Effector memory CD8-positive, alpha-beta T cell (primary cell): ENCODE results near the gene DGAT2.

Experiments used
- ATAC-seq: fragments of 150-1000 bp; cut with Tn5 transposase; replicated peaks from 2 replicates; pipeline ENCODE4 v1.10.0; 2021; ENCODE audit warnings: mild to moderate bottlenecking, moderate library complexity
- DNase-seq, 3 experiments: peaks; one replicate each; pipeline ENCODE4 v3.0.0; 2021
- H3K27ac Mint-ChIP-seq, 2 donors: one replicate each; pipeline ENCODE4 v1.8.0; 2022; ENCODE audit warnings: mild to moderate bottlenecking in 2 of 2, mixed read lengths in 2 of 2, moderate library complexity in 2 of 2
- H3K27me3 Mint-ChIP-seq, 2 donors: one replicate each; pipeline ENCODE4 v1.8.0; 2022; ENCODE audit warnings: mixed read lengths in 2 of 2
- H3K36me3 Mint-ChIP-seq: one replicate; pipeline ENCODE4 v1.8.0; 2022; ENCODE audit warnings: mild to moderate bottlenecking, moderate library complexity, mixed read lengths; ENCODE audit not compliant: insufficient read depth
- H3K4me1 Mint-ChIP-seq, 2 donors: one replicate each; pipeline ENCODE4 v1.8.0; 2022; ENCODE audit warnings: low read depth in 2 of 2, mixed read lengths in 2 of 2
- H3K4me3 Mint-ChIP-seq, 2 donors: one replicate each; pipeline ENCODE4 v1.8.0; 2022; ENCODE audit warnings: mild to moderate bottlenecking in 2 of 2, mixed read lengths in 2 of 2, moderate library complexity in 2 of 2
- H3K9me3 Mint-ChIP-seq, 2 donors: one replicate each; pipeline ENCODE4 v1.8.0; 2022; ENCODE audit warnings: mixed read lengths in 2 of 2

DGAT2 gene

DNA sequence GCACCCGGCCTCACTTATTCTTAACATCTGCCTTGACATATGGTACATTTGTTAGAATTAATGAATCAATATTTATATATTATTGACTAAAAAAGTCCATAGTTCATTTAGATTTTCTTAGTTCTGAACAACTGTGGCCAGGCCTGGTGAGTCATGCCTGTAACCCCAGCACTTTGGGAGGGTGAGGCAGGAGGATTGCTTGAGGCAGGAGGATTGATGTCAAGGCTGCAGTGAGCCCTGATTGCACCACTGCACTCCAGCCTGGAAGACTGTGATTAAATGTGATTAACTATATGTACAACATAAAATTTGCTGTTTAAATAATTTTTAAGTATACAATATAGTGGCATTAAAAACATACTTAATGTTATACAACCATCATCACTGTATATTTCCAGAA lies 52.1 kb downstream of the DGAT2 start:
- Mint-ChIP-seq H3K4me1 (peaks cover 20 to 32% of the 10 kb centered on the region in 2 donors), H3K27ac (no peak overlapping the region), H3K27me3 (no peaks in the 10 kb centered on the region), H3K36me3 (peaks cover 4% of the 10 kb centered on the region), H3K4me3 (no peak overlapping the region), H3K9me3 (no peaks in the 10 kb centered on the region)
- DNase-seq (no peak), ATAC-seq (no peak)

DNA sequence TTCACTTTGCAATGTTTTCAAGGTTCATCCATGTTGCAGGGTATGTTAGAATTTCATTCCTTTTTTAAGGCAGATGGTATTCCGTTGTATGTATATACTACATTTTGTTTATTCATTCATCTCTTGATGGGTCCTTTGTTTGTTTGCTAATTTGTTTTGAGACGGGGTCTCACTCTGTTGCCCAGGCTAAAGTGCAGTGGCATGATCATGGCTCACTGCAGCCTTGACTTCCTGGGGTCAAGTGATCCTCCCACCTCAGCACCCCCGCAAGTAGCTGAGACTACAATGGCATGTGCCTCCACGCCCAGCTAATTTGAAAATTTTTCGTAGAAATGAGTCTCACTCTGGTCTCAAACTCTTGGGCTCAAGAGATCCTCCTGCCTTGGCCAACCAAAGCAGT lies 52.6 kb downstream of the DGAT2 start:
- DNase-seq: no peak
- H3K36me3 Mint-ChIP-seq: peaks cover 4% of the 10 kb centered on the region
- H3K9me3 Mint-ChIP-seq: no peaks in the 10 kb centered on the region
- no peak overlapping the region for H3K4me3 Mint-ChIP-seq
- H3K27ac Mint-ChIP-seq: peak overlapping the region in 1 of 2 donors; percentile 32
- H3K4me1 Mint-ChIP-seq: peaks cover 20 to 34% of the 10 kb centered on the region in 2 donors
- no peaks in the 10 kb centered on the region for H3K27me3 Mint-ChIP-seq
- no peak for ATAC-seq

DNA sequence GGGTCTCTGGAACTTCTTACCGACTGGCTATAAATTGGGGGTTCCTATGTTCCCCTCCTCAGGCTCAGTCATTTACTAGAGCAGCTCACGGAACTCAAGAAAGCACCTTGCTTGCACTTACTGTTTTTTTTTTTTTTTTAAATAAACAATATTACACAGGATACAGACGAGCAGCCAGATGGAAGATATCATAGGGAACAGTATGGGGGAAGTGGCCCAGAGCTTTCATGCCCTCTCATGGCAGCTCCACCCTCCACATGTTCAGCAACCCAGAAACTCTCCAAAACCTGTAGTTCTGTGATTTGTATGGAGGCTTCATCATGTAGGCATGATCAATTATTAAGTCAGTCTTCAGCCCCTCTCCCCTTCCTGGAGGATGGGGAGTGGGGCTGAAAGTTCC lies 54.0 kb downstream of the DGAT2 start:
- Mint-ChIP-seq H3K9me3 (no peaks in the 10 kb centered on the region), H3K27ac (peak overlapping the region in 1 of 2 donors; percentile 15), H3K4me1 (peaks cover 25 to 41% of the 10 kb centered on the region in 2 donors), H3K27me3 (no peaks in the 10 kb centered on the region), H3K36me3 (peaks cover 6% of the 10 kb centered on the region), H3K4me3 (no peak overlapping the region)
- ATAC-seq (no peak), DNase-seq (no peak)

DNA sequence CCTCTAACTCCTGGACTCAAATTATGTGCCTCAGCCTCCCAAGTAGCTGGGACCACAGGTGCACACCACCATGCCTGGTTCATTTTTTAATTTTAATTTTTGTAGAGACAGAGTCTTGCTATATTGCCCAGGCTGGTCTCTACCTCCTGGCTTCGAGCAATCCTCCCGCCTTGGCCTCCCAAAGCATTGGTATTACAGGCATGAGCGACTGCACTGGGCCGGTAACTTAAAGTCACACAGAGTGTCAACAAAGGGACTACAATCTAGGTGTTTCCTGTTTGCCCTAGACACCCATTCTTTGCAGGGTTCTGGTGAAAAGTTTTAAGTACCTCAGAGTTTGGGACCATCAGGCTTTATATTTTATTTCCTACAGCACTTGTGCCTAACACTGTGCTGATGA lies 54.8 kb downstream of the DGAT2 start:
- Mint-ChIP-seq H3K27me3 (no peaks in the 10 kb centered on the region), H3K9me3 (no peaks in the 10 kb centered on the region), H3K4me3 (no peak overlapping the region), H3K27ac (peak overlapping the region in 1 of 2 donors; percentile 15), H3K36me3 (peaks cover 6% of the 10 kb centered on the region), H3K4me1 (peaks cover 25 to 41% of the 10 kb centered on the region in 2 donors)
- ATAC-seq: no peak
- DNase-seq: no peak

DNA sequence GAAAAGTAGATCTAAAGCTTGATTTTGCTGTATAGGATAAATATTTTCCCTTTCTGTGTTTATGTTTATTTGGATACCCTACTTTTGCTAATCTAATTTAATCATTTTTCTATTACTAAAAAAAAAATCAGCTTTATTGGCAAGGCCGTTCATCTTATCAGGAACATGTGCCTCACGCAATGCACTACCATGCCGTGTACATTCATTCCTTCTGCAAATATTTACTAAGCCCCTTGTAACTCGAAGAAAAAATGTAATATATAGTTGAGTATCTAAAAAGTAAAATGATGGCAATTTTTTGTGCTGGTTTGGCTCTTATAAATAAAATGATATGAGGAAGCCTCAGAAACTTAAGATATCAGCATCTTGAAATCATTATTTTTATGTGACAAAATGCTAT lies 55.4 kb downstream of the DGAT2 start:
- H3K4me1 Mint-ChIP-seq: peaks cover 25 to 36% of the 10 kb centered on the region in 2 donors
- no peaks in the 10 kb centered on the region for H3K9me3 Mint-ChIP-seq
- no peaks in the 10 kb centered on the region for H3K27me3 Mint-ChIP-seq
- no peak for ATAC-seq
- DNase-seq: no peak
- peak overlapping the region; percentile 65 to 75 for H3K27ac Mint-ChIP-seq
- H3K4me3 Mint-ChIP-seq: peak overlapping the region; percentile 29 to 65
- H3K36me3 Mint-ChIP-seq: peaks cover 6% of the 10 kb centered on the region

DNA sequence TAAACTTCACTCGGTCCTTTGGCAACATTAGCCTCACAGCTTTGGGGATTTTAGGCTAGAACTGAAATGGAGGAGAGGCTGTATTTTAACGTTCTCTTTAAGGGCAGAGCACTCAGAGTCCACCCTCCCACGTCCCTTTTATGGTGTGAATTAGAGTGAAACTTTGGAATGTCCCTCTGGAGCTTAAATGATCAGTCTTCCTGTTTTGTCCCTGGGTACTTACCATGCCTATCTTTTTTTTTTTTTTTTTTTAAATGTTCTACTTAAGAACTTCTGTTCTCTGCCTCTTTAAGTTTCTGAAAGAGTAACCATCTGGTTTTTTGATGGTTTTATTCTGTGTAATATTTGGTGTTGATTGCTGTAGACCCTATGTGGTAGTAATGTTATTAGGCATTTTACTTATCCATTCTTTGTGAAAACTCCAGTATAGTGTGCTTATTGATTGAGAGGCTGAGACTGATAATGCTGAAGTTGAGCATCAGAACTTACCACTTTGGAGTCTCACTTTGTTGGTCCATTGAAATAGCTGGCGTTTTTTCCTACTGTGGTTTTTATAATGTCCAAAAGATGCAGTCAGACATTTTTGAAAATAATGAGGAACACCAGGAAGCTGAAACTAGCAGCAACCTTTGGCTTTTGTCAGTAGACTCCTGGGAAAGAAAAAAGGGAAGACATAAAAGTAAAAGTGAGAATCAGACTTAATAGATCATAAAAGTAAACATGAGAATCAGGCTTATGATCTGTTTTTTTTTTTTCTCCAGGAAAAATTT lies 58.1 kb downstream of the DGAT2 start:
- H3K4me1 Mint-ChIP-seq: peaks cover 17 to 28% of the 10 kb centered on the region in 2 donors

DNA sequence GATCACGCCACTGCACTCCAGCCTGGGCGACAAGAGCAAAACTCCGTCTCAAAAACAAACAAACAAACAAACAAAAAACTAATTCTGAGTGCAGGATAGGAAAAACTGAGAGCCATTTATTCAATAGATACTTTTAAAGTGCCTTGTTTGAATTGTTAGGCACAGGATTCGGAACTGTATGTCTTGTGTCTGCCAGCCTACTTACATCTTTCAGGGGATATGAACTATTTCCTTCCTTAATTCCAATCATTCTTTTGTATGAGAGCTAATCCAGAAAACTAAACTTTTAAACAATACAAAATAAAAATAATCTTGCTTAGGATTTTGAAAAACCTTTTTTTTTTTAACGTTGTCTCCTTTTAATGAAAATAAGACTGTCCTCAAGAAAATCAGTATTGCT lies 59.0 kb downstream of the DGAT2 start:
- no peak overlapping the region for H3K4me3 Mint-ChIP-seq
- no peaks in the 10 kb centered on the region for H3K27me3 Mint-ChIP-seq
- H3K36me3 Mint-ChIP-seq: peaks cover 6% of the 10 kb centered on the region
- H3K27ac Mint-ChIP-seq: no peak overlapping the region
- no peaks in the 10 kb centered on the region for H3K9me3 Mint-ChIP-seq
- no peak for ATAC-seq
- peaks cover 16 to 31% of the 10 kb centered on the region in 2 donors for H3K4me1 Mint-ChIP-seq
- no peak for DNase-seq

More for the DNA sequence above, 58.1 kb downstream of the DGAT2 start:
- no peaks in the 10 kb centered on the region for H3K9me3 Mint-ChIP-seq
- peak overlapping the region in 1 of 2 donors; percentile 21 for H3K4me3 Mint-ChIP-seq
- H3K27me3 Mint-ChIP-seq: no peaks in the 10 kb centered on the region
- DNase-seq (no peak), ATAC-seq (no peak)
- H3K27ac Mint-ChIP-seq: peak overlapping the region in 1 of 2 donors; percentile 78
- H3K36me3 Mint-ChIP-seq: peaks cover 6% of the 10 kb centered on the region

DNA sequence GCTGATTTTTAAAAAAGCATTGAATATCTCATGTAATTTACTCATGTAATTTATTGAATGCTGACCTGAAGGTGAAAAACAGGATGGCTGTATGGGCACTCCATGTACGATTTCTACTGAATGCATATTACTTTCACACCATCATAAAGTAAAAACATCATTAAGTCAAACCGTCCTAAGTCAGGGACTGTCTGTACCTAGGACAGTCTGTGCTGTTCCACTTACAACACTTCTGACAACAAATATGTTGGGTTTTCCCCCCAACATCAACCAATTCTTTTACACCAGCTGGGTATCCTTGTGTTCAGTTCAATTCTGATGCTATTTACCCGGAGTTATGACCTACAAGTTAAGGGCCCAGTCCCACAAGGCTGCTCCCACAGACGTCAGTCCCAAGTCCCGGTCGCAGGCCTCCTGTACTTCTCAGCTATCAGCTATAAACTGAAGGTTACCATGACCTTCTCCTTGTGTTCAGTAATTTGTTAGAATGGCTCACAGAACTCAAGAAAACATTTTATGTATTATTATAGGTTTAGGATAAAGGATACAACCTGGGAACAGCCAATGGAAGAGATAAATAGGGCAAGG lies 63.4 kb downstream of the DGAT2 start:
- ATAC-seq (no peak), DNase-seq (no peak)
- Mint-ChIP-seq H3K36me3 (peaks cover 2% of the 10 kb centered on the region), H3K27me3 (no peaks in the 10 kb centered on the region), H3K9me3 (no peaks in the 10 kb centered on the region), H3K4me1 (peaks cover 14 to 32% of the 10 kb centered on the region in 2 donors), H3K4me3 (no peak overlapping the region), H3K27ac (peak overlapping the region in 1 of 2 donors; percentile 44)

DNA sequence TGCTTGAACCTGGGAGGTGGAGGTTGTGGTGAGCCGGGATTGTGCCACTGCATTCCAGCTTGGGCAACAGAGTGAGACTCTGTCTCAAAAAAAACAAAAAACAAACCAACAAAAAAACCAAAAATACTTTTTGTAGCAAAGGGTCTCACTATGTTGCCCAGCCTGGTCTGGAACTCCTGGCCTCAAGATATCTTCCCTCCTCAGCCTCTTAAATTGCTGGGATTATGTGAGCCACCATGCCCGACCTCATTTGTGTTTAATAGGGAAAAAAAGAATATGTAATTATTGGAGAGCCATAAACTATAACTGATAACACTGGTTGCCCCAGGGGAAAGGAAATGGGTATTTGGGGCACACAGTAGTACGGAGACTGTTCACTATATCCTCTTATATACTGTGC lies 66.2 kb downstream of the DGAT2 start:
- H3K9me3 Mint-ChIP-seq: no peaks in the 10 kb centered on the region
- H3K4me1 Mint-ChIP-seq: peaks cover 16 to 39% of the 10 kb centered on the region in 2 donors
- no peak overlapping the region for H3K4me3 Mint-ChIP-seq
- H3K36me3 Mint-ChIP-seq: peaks cover 8% of the 10 kb centered on the region
- no peak overlapping the region for H3K27ac Mint-ChIP-seq
- ATAC-seq (no peak), DNase-seq (no peak)
- no peaks in the 10 kb centered on the region for H3K27me3 Mint-ChIP-seq

DNA sequence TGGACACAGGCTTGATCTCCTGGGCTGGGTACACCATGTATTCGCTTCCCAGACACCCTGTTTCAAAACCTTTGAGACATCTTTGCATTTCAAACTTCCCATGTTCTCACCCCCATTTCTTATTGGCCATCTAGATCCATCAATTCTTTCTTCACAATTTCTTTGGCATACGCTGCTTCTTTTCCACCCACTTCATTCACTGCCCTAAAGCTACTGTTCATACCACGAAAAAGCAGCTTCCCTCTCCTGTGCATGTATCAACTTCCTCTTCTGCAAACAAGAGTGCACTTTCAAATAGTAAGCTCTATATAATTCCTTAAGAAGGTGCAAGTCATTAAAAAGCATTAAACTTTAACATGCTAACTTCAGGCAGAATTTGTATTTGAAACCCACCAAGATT lies 67.8 kb downstream of the DGAT2 start:
- Mint-ChIP-seq H3K4me3 (no peak overlapping the region), H3K9me3 (no peaks in the 10 kb centered on the region), H3K27me3 (no peaks in the 10 kb centered on the region), H3K36me3 (peaks cover 8% of the 10 kb centered on the region), H3K4me1 (peaks cover 19 to 48% of the 10 kb centered on the region in 2 donors), H3K27ac (peak overlapping the region in 1 of 2 donors; percentile 0)
- ATAC-seq (no peak), DNase-seq (no peak)

DNA sequence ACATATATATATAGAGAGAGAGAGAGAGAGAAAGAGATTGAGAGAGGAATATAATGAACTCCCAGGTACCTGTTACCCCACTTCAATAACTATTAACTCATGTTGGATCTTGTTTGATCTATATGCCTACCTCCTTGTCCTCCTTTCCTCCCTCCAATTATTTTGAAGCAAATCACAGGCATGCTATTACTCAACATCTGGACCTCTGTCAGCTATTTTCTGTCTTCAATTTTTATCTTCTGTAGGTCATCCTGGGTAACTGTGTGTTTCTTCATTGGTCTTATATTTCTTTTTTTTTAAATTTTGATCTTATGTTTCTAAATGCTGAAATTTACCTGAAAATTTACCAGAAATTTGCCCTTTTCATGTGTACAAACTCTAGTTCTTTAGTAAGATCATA lies 71.3 kb downstream of the DGAT2 start:
- ATAC-seq (no peak), DNase-seq (no peak)
- Mint-ChIP-seq H3K36me3 (peaks cover 11% of the 10 kb centered on the region), H3K9me3 (no peaks in the 10 kb centered on the region), H3K4me3 (no peak overlapping the region), H3K4me1 (peaks cover 15 to 47% of the 10 kb centered on the region in 2 donors), H3K27me3 (no peaks in the 10 kb centered on the region), H3K27ac (peak overlapping the region in 1 of 2 donors; percentile 5)

DNA sequence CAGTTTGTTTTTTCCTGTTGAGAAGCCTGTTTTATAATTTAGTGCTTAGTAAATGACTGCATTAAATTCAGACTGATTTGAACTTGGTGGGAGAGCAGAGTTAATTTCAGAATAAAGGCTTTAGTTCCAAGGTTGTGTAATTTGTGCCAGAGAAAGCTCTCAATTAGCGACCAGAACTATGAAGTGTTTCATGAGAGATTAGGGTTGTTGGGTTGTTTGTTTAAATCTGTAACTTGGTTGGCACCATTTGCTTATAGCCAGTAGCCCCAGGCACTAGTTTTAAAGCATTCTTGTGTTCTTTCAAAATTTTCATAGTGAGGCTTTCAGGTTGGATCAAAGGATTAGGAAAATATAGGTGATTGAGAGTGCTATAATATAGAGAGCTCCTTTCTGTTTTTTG lies 71.9 kb downstream of the DGAT2 start:
- ATAC-seq (no peak), DNase-seq (no peak)
- H3K27ac Mint-ChIP-seq: peak overlapping the region; percentile 5 to 78
- no peaks in the 10 kb centered on the region for H3K9me3 Mint-ChIP-seq
- H3K4me3 Mint-ChIP-seq: no peak overlapping the region
- H3K36me3 Mint-ChIP-seq: peaks cover 15% of the 10 kb centered on the region
- peaks cover 15 to 44% of the 10 kb centered on the region in 2 donors for H3K4me1 Mint-ChIP-seq
- no peaks in the 10 kb centered on the region for H3K27me3 Mint-ChIP-seq

DNA sequence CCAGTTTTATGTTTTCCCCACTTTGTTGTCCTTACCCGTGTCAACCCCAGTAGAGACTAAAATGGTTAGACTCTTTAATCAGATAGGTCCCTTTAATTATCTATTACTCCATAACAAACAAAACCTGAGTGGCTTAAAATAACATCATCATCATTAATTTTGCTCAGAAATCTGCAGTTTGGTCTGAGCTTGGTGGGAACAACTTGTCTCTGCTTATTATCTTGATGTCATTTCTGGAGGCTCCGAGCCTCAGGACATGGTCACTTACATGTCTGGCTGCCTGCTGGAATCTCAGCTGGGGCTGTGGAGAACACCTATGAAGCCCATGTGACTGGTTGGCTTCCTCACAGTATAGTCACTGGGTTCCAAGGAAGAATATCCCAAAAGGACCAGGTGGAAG lies 73.2 kb downstream of the DGAT2 start:
- H3K27ac Mint-ChIP-seq: no peak overlapping the region
- ATAC-seq: no peak
- no peak overlapping the region for H3K4me3 Mint-ChIP-seq
- peaks cover 15% of the 10 kb centered on the region for H3K36me3 Mint-ChIP-seq
- H3K4me1 Mint-ChIP-seq: peaks cover 12 to 46% of the 10 kb centered on the region in 2 donors
- DNase-seq: no peak
- H3K9me3 Mint-ChIP-seq: no peaks in the 10 kb centered on the region
- no peaks in the 10 kb centered on the region for H3K27me3 Mint-ChIP-seq

DNA sequence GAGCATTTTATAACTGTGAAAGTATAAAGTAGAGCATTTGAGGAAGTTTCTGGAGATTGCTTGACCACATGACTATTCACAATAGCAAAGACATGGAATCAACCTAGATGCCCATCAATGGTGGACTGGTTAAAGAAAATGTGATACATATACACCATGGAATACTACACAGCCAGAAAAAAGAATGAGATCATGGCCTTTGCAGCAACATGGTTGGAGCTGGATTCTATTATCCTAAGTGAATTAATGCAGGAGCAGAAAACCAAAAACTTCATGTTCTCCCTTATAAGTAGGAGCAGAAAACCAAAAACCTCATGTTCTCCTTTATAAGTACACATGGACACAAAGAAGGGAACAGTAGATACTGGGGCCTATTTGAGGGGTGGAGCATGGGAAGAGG lies 76.7 kb downstream of the DGAT2 start:
- DNase-seq (no peak), ATAC-seq (no peak)
- Mint-ChIP-seq H3K9me3 (no peaks in the 10 kb centered on the region), H3K4me1 (peaks cover 14 to 42% of the 10 kb centered on the region in 2 donors), H3K27me3 (no peaks in the 10 kb centered on the region), H3K4me3 (no peak overlapping the region), H3K36me3 (peaks cover 7% of the 10 kb centered on the region), H3K27ac (no peak overlapping the region)
